HT1080 (cell line): ENCODE data around the gene NCR3LG1. TPM values are rescaled to one million over a fixed set of nuclear protein-coding genes. Genes with fewer than 3 reads are reported as not detected.

Experiments
- DNase-seq: peaks from one replicate; pipeline ENCODE4 v3.0.0-alpha.2; 2015; ENCODE audit warnings: low read depth
- polyA plus RNA-seq, 2 experiments: library from polyadenylated mRNA; depleted of rRNA; stranded (reverse); fragments of >200 nt; gene quantifications; 2 replicates each; pipeline ENCODE4 v1.2.3, GENCODE V29; 2015
- total RNA-seq: library from RNA; depleted of rRNA; stranded (reverse); fragments of >200 nt; shearing (Covaris generic); gene quantifications from 2 replicates; pipeline ENCODE4 v1.2.3, GENCODE V29; 2014; rRNA removed

Gene NCR3LG1, protein sequence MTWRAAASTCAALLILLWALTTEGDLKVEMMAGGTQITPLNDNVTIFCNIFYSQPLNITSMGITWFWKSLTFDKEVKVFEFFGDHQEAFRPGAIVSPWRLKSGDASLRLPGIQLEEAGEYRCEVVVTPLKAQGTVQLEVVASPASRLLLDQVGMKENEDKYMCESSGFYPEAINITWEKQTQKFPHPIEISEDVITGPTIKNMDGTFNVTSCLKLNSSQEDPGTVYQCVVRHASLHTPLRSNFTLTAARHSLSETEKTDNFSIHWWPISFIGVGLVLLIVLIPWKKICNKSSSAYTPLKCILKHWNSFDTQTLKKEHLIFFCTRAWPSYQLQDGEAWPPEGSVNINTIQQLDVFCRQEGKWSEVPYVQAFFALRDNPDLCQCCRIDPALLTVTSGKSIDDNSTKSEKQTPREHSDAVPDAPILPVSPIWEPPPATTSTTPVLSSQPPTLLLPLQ
- total RNA-seq = 0.27 and 0.53 TPM in 2 replicates
- polyA plus RNA-seq (2015; cell fraction: cytosol; rRNA removed) = 0.58 and 0.78 TPM in 2 replicates
- polyA plus RNA-seq (2015; cell fraction: nucleus; rRNA removed) = 2.2 and 2.6 TPM in 2 replicates

DNA sequence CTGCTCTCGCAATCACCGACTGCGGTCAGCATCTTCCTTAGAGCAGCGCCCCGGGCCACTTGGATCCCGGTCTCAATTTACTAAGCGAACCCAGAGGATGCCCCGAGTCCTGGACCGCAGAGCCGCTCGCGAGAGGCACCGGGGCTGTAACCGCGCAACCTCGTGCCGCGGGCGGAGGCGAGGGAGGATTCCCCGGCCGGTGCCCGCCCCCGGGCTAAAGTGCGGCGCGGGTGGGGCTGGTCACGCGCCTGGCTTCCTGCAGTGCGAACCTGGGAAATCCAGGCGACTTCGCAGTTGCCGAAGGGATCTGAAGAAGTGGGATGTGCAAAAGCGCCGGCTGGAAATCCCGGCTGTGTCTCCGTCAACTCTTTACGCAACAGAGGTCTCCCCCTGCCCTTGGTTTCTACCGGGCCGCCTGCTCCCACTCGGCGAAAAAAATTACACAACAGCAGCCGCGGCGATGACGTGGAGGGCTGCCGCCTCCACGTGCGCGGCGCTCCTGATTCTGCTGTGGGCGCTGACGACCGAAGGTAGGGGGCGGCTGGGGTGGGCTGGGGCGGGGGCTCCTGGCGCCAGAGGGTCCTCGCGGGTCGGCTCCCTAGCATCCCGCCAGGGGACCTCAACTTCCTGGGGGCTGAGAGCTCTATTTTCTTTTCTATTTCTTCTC is at the start of gene NCR3LG1:
Gene NCR3LG1 (plus strand): TSS at position 291 of the 667 bp plus-strand sequence. CDS start 170 bp downstream, at position 461.
- no peak for DNase-seq

DNA sequence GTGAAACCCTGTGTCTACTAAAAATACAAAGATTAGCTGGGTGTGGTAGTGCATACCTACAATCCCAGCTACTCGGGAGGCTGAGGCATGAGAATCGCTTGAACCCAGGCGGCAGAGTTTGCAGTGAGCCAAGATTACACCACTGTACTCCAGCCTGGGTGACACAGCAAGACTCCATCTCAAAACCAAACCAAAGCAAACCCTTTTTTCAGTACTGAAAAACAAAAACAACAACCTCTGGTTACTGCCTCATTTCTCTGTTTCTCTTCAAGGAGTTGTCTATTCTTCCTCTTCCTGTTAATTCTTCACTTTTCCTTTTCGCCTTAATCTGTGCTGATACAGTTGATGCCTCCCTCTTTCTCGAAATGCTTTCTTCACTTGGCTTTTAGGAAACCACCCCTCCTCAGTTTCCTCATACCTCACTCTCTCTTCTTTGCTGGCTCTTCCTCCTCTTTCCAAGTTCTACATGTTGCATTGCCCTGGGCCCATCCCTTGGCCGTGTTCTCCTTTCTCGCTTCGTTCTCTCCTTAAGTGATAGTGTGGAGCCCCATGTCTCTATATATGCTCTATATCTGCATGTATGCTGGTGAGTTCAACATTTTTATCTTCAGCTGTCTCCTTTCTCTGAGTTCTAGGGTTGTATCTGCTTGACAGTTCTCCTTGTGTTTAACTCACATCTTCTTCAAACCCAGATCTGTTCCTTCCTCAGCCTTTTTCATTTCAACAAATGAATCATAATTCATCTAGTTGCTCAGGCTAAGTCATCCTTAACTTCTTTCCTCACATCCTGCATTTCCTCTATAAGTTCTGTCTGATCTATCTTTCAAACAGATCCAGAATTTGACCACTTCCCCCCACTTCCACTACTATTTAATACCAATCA is 38.0 kb upstream of the NCR3LG1 start:
- DNase-seq = no peak

DNA sequence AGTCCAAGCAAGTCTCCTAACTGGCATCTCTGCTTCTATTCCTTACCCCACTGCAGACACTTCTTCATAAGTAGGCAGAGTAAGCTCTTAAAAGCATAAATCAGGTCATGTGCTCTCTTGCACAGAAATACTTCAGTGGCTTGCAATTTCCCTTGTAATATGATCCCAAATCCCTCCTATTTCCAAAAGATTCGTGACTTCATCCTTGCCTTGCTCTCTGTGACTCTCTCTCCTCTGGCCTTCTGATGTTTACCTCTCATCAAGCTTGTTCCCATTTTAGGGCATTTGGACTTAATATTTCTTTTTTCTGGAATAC is 37.4 kb upstream of the NCR3LG1 start:
- peak; percentile 85 for DNase-seq

DNA sequence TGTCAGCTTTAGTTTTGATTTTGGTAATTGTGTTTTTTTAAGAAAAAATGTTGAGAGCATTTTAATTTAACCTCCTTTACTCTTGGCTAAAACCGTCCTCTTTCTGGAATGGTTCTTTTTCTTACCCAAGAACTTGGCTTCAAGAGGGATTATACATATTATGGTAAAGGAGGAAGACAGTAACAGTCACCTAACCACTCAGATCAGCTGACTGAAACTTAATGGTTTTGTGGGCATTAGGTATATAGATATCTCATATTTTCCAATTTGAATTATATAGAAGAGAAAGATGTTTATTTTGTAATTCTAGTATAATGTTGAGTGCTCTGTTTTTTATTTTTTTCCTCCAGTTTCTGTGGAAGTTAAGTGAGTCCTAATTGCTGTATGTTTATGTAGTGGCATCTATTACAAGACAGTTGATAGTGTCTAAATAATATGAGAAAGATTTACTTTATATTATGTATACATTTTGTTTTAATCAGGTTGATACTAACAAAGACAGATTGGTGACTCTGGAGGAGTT is 36.6 kb upstream of the NCR3LG1 start:
- no peak for DNase-seq

DNA sequence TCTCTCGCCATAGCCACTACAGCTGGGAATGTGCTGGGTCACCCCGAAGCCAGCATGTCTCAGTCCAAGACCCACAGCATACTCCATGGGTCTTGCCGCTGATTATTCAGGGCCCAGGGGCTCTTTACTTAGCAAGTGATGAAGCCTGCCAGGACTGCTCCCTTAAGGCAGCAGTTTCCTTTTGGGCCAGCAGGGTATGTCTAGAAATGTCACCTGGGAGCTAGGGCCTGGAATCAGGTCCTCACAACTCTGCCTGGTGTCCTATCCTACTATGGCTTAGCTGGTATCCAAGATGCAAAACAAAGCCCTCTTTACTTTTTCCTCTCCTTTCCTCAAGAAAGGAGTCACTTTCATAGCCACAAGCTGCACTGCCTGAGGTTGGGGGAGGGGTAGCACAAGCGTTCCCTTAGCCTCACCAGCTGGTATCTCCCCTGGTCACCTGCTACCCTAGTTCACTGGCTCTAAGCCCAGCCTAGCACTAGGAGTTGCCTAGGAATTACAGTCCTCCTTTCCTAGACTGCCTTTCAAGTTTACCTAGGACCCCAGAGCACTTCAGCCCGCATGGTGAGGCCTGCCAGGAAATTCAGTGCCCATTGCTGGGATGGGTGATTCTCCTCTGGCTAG is 22.6 kb upstream of the NCR3LG1 start:
- no peak for DNase-seq

DNA sequence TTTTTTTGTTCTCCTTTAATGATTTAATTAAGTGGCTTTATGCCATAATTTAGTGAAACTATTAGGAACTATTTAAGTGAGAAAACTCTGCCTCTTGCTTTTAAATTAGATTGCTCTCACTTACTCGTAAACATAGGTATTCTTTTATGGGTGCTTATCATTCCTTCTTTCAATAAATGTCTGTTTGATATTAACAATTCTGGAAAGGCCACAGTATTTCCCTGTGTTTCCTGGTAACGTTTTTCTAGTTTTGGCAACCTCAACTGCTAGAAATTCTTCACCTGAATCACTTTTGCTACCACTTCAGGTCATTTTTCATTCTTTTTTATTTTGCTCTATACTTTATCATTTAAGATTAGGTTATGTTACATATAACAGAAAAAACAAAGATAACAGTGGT is 19.9 kb upstream of the NCR3LG1 start:
- no peak for DNase-seq

DNA sequence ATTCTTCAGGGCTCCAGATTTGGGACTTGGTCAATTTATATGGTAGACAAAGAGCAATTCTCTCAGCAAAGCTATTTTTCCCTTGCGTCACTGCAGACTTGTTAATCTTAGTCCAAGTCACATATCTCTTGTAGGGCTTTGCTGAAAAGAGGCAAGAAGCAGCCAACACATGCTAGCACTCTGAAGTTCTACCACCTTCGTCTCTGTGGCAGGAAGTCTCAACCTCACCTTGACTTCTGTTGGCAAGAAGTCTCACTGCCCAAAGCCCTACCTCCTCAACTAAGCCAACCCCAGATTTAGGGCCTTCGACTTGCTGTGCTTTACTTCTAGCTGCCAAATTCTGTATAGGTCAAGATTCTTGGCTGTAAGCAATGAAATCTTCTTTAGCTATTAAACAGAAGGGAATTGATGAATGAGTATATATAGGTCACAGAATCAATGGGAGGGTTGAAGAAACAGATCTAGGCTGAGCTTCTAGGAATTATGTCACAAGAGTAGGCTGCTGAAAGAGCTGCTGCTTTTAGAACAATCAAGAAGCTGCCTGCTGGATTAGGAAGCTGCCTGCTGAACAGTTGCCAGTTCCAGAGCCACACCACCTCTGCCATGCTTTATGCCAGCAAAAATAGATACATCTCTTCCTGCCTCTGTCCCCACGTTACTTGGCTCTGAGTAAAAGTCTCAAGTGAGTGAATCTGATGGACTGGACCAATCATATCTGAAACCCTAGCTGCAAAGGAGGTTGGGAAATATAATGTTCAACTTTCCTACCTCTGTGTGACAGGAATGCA is 17.6 kb upstream of the NCR3LG1 start:
- no peak for DNase-seq

DNA sequence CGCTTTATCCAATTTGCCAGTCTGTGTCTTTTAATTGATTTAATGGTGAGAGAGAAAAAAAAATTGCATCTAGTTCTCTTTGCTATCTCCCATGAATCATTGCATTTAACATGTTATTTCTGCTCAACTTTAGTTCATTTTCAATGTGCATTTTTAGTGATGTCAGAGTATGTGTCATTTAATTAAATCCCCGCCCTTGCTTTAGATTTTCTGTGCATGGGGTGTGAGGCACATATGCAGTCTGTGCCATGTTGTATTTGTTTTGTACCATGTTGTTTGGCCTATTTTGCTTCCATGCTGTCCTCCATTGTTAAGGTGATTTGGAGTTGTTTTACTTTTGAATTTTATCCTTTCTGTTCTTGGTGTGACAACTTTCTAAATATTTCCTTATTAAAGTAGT is 8.3 kb upstream of the NCR3LG1 start:
- DNase-seq = no peak

DNA sequence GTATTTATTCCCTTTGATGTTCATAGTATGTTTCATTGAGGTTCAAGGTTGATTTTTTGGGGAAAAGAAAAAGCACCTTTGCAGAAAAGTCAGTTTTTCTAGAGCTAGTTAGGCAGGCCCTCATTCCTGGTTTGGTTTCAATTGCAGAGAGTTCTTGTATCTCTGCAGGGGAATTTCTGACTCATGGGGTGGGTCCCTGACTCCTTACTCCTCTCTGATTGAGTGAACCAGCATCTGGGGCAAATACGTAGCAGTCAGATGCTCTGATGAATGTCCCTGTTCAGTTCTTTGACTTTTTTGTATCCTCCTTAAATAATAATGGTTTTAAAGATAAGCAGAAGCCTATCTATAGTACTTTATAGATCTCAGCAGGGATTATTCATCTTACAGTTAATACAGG is 7.7 kb upstream of the NCR3LG1 start:
- DNase-seq = peak; percentile 68

DNA sequence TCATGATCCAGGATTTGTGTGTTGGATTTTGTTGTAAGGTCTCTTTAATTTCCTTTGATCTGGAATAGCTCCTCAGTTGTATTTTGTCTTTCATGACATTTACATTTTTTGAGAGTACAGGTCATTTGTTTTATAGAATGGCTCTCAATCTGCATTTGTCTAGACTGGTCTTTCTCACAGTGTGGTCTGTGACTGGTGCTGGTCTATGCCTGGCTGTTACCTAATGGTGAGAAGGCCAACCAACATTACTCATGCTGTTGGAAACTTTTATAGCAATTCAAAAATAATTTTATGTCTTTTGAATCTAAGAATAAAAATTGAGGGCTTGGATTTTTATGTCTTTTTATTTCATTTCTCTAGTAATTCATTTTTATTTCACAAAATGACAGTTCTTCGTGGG is 3.9 kb upstream of the NCR3LG1 start:
- no peak for DNase-seq

DNA sequence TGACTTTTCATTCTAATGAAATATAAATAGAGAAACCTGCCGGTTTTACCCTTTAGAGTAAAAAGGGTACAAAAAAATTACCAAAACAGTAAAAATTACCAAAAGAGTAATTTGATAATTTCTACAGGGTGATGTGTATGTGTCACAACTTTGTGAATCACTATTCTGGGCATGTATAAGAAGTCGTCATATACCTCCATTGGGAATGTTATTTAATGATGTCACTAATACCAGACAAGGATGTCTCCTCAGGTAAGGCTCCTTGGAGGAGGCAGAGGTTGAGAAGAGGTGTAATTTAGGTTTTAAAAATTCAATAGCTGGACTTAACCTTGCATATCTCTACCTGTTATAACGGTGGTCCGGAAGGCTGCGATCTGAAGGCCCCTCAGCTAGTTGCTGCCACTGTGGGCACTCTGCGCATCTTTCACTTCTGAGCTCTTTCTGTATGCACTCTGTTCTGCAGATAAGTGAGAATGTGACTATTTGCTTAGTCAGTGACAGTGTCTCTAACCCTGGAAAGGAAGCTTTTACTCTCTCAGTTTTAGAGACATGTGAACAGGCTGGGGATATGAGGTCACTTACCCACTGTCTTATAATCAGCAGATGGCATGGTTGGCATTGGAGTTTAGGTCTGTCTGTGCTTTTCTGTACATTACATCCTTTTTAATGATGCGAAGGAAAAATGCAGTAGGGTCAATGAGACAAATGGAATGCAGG is 987 bp upstream of the NCR3LG1 start:
- DNase-seq = no peak

DNA sequence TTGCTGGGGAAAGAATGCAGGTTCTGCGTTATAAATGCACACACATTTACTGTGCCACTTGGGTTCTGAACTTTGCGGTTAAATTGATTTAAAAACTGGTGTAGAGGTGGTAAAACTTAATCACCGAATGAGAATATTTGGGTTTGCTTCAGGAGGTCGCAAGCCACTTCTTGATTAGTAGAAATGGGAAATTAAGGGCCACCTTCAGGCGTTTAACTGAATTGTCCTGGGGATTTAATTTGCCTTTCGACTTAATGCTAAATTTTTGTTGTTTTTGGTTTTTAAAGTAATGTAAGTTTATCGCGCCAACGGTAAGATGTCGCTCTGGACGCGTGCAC is 459 bp upstream of the NCR3LG1 start:
- DNase-seq = no peak

DNA sequence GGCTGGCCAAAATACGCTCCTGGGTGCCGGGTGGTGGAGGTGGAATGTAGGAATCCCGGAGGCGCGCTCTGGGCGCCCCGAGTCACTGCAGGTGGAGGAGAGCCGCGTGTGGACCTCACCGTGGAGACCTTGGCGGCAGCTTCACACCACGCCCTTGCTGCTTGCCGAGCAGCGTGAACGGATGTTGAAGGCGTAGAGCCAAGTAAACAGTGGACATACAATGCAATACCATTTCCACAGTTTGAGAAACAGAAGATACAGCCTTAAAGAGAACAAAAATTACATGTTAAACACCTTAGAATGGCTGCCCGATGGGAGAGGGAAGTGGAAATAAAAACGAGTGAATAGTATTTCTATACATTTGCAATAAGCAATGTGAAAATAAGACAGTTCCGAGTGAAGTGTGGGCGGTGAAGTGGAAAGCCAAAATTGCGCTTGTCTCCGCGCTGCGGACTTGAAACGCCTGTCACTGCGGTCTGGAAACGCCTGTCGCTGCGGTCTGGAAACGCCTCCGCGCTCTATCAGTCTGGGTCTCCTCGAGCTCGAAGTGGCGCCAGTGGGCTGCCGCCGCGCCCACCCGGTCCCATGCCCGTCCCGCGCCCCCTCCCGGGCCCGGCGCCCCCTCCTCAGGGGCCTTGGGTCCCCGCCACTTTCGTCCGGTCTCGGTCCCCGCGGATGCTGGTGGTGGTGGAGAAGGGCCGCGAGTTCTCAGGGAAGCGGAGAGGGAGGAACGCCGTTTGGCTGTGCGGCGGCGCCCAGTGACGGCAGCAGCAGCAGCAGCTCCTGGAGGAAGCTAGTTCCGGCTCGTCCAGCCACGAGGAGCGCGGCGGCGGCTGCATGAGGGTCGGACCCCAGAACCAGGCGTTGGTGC is 1.6 kb downstream of the NCR3LG1 start:
- peak; percentile 5 for DNase-seq

DNA sequence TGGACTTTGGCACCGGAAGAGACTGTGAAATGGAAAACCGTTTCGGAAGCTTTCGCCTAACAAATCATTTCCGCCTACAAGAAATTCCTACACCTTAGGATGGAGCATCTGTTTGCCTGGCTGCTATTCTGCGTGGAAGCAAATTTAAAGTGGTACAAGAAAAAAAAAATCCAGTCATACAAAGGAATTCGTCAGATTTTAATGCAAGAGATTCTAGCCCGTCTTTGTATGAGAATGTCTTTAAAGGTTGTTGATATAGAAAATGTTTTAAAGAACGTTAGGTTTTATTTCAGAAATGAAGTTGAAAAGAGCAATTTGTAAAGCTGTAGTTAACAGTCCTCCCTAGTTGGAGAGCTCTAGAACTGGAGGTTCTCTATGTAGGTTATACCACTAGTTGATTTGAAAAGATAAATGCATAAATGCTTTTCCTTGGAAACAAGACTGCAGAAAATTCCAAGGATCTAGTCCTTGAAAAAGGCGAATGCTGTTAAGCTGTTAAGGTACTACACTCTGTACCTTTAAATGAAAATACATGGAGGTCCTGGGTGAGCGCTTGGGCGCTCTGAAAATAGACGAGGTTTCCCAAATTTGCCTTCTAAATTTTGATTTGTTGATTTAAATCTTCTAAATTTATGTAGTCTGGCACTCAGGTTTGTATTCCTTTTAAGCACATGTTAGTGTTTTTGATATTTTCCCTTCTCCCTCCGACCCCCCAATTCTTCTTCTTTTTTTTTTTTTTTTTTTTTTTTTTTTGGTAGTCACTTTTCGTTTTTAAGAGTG is 2.4 kb downstream of the NCR3LG1 start:
- DNase-seq = peak; percentile 38

DNA sequence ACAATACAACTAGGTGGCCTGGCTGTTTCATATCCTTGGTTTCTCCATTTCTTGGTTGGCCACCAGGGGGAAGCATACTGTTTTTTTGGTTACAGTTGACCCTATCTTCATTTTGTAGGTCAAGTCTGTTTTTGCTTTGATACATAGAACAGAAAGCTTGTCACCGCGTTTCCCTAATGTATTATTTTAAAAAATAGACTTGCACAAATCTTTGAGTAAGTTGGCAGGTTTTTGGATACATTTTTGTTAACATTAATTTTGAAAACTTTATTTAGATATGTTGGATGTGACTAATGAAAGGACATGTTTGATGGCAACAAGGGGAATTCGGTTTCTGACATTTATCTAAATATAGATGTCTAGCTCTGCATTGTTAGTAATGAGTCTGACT is 3.0 kb downstream of the NCR3LG1 start:
- DNase-seq = peak; percentile 70

DNA sequence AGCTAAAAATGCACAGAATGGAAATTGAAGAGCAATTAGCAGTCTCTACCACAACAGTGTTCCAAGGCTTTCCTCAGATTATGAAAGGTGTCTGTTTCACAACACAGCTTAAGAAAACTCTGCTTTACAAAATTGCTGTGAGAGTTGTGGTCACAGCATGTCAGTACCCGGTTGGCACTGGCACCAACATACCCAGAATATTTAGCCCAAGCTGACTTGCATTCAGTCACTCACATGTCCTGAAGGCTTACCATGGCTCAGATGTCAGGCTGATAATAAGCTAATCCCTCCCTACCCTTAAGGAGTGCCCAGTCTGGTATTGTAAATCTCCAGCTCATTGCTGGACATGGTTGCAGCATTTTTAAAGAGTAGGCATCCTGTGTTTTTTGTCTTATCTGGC is 14.9 kb downstream of the NCR3LG1 start:
- DNase-seq = no peak

DNA sequence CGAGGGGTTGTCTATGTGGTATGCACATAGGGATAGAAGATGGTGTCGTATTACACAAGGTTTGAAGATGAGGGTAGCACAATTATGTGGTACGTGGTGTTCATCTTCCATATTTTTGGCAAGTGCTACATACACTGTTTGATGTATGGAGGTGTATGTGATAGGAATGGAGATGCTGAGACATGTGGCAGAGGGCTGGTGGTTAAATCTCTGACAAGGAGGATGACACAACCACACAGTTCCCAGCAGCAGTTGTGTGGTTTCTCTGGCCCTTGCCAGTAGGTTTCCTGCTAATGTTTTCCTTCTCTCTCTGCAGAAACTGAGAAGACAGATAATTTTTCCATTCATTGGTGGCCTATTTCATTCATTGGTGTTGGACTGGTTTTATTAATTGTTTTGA is 17.0 kb downstream of the NCR3LG1 start:
- no peak for DNase-seq

DNA sequence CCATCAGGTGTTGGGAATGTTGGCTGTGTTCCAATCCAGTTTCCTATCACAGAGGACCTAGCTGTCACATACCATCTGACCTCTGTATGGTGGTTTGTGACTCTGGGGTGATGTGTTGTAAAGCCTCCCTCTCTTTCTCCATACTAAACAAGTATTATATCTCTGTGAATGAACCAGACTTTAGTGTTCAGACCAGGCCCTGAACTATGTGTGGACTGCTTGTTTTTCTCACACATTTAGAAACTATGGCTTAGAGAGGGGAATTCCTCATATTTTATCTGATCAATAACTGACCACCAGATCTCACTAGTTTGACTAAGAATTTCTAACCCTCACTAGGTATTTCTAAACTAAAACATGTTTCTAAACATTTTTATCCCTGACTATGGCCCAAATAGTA is 17.5 kb downstream of the NCR3LG1 start:
- DNase-seq = no peak
